Mucosa of descending colon (tissue), 3 donors: ENCODE results near the gene OPTN. TPM values are rescaled to one million over a fixed set of nuclear protein-coding genes. Genes with fewer than 3 reads are reported as not detected.

Source experiments
- ATAC-seq: fragments of 200-7000 bp; cut with Tn5 transposase; one replicate; pipeline ENCODE4 v1.9.1; 2020; ENCODE audit warnings: mild to moderate bottlenecking, moderate library complexity
- DNase-seq, 3 donors: peaks; one replicate each; pipeline ENCODE4 v3.0.0-alpha.2; 2020
- H3K36me3 ChIP-seq: fragments of 200-600 bp; one replicate; pipeline ENCODE4 v1.8.0; 2021; ENCODE audit warnings: low read depth, mild to moderate bottlenecking
- H3K4me1 ChIP-seq: fragments of 200-600 bp; one replicate; pipeline ENCODE4 v1.8.0; 2021; ENCODE audit warnings: low read depth, mild to moderate bottlenecking
- H3K4me3 ChIP-seq: fragments of 200-600 bp; one replicate; pipeline ENCODE4 v1.8.0; 2021; ENCODE audit warnings: mild to moderate bottlenecking
- H3K9me3 ChIP-seq: fragments of 200-600 bp; one replicate; pipeline ENCODE4 v1.8.0; 2021; ENCODE audit warnings: mild to moderate bottlenecking
- CTCF ChIP-seq: fragments of 200-600 bp; IDR thresholded peaks from one replicate; pipeline ENCODE4 v1.8.0; 2022; ENCODE audit warnings: antibody characterized with exemption, mild to moderate bottlenecking
- intact Hi-C, 2 donors: fragments of 100-400 bp; cut with DNase I in 1 of 2; cut with micrococcal nuclease in 1 of 2; formaldehyde crosslinking; loops; one replicate each; pipeline versions ENCODE4 v1.11.0 to v1.11.1; 2022; cut with DNase I, micrococcal nuclease
- total RNA-seq, 3 donors: library from RNA; stranded (reverse); fragmentation: NEBNext Ultra II Directional in 2 of 3; extraction: Animal tissue kit (Norgen Biotek cat#: 25700) in 2 of 3; gene quantifications; one replicate each; pipeline versions ENCODE4 v1.2.1 to v1.2.4, GENCODE V29; 2021 to 2023
- donor health status: DM: no; HTN: no; CAD: no; lungs with moderate emphysema.
- donor health status: DM: no; HTN: no; CAD: no.
- donor health status: DM: no; HTN: yes; CAD: no.

The OPTN gene
- total RNA-seq, 3 donors from 2014 or later: 92.1 to 148 (median 101) TPM

DNA sequence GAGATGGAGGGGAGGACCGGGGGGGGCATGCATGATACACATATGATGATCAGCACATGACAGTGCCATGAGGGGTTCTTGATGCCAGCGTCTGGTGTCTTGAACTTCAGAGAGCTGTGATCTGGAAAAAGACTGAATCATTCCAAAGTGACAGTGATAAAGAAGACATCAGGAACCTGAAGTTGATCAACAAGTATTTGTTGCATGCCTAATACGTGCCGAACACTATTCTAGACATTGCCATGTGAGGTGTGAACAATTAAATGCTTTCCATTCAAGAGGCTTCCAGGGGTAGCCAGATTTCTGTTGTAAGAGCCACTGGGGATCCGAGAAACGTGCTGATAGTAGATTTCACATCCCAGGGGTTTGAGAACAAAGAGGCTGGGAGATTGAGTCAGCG, 67.6 kb downstream of the OPTN start:
- H3K4me3 ChIP-seq: no peak overlapping the region
- DNase-seq: no peak
- H3K36me3 ChIP-seq: no peaks in the 10 kb centered on the region
- no peaks in the 10 kb centered on the region for H3K9me3 ChIP-seq
- no peaks in the 10 kb centered on the region for H3K4me1 ChIP-seq
- intact Hi-C loops: no loop called here
- TF ChIP-seq CTCF: no peak
- ATAC-seq: no peak

- H3K36me3 ChIP-seq: no peaks in the 10 kb centered on the region
- no peak for TF ChIP-seq CTCF
- intact Hi-C loops: no loop called here
- DNase-seq (no peak), ATAC-seq (no peak)
- no peak overlapping the region for H3K4me3 ChIP-seq
- H3K4me1 ChIP-seq: no peaks in the 10 kb centered on the region
- H3K9me3 ChIP-seq: no peaks in the 10 kb centered on the region
Measured at GRCh38 chr10:13168781-13169180, 68.8 kb downstream of the OPTN start.

- no peak for DNase-seq
- Histone ChIP-seq H3K4me1 (no peaks in the 10 kb centered on the region), H3K9me3 (no peaks in the 10 kb centered on the region), H3K36me3 (no peaks in the 10 kb centered on the region), H3K4me3 (no peak overlapping the region)
- no peak for ATAC-seq
- intact Hi-C loops: no loop called here
- TF ChIP-seq CTCF: no peak
Measured at GRCh38 chr10:13173616-13174015, 73.7 kb downstream of the OPTN start.

- Histone ChIP-seq H3K4me3 (no peak overlapping the region), H3K4me1 (no peaks in the 10 kb centered on the region), H3K36me3 (no peaks in the 10 kb centered on the region), H3K9me3 (no peaks in the 10 kb centered on the region)
- intact Hi-C loops: no loop called here
- no peak for TF ChIP-seq CTCF
- no peak for DNase-seq
- no peak for ATAC-seq
Measured at GRCh38 chr10:13180788-13181187, 80.8 kb downstream of the OPTN start.

GRCh38 chr10:13182424-13182823, 82.5 kb downstream of the OPTN start:
- no peak for TF ChIP-seq CTCF
- no peak for ATAC-seq
- Histone ChIP-seq H3K4me3 (no peak overlapping the region), H3K4me1 (no peaks in the 10 kb centered on the region), H3K9me3 (no peaks in the 10 kb centered on the region), H3K36me3 (no peaks in the 10 kb centered on the region)
- DNase-seq: no peak
- intact Hi-C loops: no loop called here

DNA sequence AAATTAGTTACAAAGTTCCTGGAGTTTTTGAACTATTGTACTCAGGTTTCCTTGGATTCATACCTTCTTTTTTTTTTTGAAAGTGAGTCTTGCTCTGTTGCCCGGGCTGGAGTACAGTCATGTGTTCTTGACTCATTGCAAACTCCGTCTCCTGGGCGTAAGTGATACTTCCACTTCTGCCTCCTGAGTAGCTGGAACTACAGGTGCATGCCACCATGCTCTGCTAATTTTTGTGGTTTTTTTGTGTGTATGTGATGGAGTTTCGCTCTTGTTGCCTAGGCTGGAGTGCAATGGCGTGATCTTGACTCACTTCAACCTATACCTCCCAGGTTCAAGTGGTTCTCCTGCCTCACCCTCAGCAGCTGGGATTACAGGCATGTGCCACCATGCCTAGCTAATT, 83.7 kb downstream of the OPTN start:
- DNase-seq (no peak), ATAC-seq (no peak)
- TF ChIP-seq CTCF: no peak
- Histone ChIP-seq H3K4me1 (no peaks in the 10 kb centered on the region), H3K4me3 (no peak overlapping the region), H3K36me3 (no peaks in the 10 kb centered on the region), H3K9me3 (no peaks in the 10 kb centered on the region)
- intact Hi-C loops: no loop called here
